GM13977 (cell line): ENCODE measurements around the gene CCDC88C.

Experiments used
- DNase-seq: peaks from one replicate; pipeline ENCODE4 v3.0.0; 2012; ENCODE audit warnings: low spot score
- in situ Hi-C: fragments of 300-500 bp; cut with MboI; formaldehyde crosslinking; loops from one replicate; pipeline ENCODE4 v1.12.0; 2022; ENCODE audit warnings: low sequenced_read_pairs, low pct_unique_long_range_greater_than_20kb, mixed read lengths, inconsistent platforms; ENCODE audit not compliant: unreplicated experiment
- TF ChIP-seq, protein P1 (sequence below): IDR thresholded peaks from 2 replicates; pipeline ENCODE4 v1.5.1; 2012; ENCODE audit warnings: mild to moderate bottlenecking, control low read depth; ENCODE audit not compliant: insufficient read depth; ENCODE audit errors: extremely low read depth, missing control alignments

The CCDC88C gene

DNA sequence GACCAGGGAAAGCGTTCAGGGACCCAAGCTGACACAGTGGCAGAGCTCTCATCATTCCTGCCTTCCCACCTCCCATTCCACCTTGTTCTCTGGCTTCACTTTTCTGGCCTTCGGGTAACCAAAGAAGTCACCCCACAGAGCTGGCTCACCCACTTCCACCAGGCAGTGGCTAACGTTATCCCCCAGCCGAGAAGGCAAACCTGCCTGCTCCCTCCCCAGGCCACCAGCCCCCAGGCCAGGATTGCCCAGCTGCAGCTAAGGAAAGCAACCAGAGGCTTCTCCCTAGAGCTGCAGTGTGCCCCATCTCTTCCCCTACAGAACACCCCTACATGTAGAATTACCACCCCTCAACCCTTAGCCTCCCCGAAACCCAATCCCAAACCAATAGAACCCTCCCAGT lies 22.2 kb downstream of the CCDC88C start:
- TF ChIP-seq, protein P1, sequence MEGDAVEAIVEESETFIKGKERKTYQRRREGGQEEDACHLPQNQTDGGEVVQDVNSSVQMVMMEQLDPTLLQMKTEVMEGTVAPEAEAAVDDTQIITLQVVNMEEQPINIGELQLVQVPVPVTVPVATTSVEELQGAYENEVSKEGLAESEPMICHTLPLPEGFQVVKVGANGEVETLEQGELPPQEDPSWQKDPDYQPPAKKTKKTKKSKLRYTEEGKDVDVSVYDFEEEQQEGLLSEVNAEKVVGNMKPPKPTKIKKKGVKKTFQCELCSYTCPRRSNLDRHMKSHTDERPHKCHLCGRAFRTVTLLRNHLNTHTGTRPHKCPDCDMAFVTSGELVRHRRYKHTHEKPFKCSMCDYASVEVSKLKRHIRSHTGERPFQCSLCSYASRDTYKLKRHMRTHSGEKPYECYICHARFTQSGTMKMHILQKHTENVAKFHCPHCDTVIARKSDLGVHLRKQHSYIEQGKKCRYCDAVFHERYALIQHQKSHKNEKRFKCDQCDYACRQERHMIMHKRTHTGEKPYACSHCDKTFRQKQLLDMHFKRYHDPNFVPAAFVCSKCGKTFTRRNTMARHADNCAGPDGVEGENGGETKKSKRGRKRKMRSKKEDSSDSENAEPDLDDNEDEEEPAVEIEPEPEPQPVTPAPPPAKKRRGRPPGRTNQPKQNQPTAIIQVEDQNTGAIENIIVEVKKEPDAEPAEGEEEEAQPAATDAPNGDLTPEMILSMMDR: no peak
- in situ Hi-C loops: no loop called here
- DNase-seq: no peak

DNA sequence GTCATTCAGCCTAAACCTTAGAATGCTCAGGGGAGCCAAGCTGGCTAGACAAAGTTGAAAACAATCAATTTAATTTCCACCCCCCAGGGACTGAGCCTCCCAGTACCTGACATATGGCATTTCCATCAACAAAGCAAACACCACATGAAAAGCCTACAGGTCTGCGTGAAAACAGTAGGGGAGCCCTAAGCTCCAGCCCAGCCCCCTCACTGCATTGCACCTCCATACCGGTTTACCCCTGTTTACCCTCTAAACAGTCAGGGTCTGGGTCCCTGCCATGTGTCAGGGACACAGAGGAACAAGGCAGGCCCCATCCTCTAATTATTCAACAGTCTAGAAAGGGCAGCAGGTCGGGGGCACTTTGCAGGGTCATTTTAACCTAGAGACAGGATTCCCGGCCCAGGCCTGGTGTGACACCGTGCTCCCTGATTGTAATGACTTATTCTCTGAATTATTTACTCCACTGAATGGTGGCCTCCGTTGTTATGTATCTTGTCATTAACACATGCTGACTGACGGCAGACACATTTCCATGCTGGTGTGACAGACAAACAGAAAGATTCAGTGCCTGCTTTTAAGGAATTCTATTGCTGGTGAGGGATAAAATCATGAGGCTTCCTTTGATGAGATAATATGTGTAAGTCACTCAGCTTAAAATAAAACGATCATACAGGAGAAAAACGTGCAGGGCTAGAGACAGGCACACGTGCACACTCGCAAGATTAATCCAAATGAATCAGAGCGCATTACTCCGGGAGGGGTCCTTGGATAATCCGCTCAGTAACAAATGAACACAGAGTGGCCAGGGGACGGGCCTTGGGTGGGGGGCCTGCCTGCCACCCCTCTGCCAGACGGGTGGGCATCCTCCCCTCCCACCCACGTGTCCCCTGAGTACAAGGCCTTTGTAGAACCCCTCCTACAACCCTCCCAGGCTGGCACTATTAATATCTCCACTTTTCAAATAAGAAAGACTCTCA lies 23.2 kb downstream of the CCDC88C start:
- TF ChIP-seq, protein P1: no peak
- DNase-seq: no peak
- in situ Hi-C loops: no loop called here

DNA sequence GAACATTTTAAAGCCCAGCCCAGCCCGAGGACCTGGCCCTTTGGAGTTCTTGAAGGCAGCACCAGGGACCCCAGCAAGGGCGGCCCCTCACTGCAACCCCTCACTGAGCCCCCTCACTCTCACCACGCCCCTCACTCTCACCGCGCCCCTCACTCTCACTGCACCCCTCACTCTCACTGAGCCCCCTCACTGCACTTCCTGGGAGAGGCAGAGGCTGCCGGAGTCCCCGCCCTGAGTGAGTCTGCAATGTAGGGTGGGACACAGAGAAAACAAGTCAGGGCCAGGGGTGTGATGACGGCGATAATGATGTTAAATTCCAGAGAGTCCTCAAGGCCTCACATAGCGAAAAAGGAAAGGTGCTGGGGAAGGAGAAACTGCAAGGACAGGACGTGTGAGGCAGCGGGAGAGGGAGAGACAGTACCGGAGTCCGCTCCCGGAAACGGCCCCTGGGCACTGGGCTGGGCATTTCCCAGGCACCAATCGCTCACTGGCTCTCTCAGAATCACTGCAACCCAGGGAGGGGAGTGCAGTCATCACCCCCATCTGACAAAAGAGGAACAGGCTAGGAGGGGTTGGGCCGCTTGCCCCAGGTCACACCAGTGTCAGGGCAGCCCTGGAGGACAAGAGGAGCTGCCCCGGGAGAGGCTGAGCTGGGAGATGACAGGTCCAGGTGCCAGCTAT lies 24.9 kb downstream of the CCDC88C start:
- in situ Hi-C loops: no loop called here
- TF ChIP-seq, protein P1: no peak
- DNase-seq: no peak

DNA sequence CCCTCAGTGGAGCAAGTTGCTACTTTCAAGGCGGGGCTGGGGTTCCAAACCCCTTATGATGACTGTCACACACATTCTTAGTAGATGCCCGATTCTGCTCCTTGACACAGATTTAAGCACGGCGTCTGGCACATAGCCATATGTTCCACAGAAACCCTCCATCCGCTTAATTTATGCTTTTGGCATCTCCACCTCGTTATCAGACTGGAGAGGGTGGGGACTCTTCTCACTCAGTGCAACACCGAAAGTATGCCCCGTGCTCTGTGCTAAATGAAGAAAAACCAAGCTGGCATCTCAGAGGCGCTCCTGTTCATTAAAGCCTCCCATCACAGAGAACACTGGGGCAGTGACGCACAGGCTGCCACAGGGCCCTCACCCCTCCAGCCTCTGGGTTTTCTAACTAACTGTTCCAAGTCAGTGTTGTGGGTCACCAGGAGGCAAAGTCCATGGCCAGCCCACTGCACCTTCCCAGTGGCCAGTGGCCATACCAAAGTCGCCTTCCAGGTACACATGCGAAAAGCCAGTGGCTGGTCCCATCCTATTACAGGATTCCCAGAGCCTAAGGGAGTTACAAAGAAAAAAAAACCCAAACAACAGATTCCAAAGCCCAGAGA lies 27.3 kb downstream of the CCDC88C start:
- in situ Hi-C loops: no loop called here
- DNase-seq: no peak
- TF ChIP-seq, protein P1: no peak

DNA sequence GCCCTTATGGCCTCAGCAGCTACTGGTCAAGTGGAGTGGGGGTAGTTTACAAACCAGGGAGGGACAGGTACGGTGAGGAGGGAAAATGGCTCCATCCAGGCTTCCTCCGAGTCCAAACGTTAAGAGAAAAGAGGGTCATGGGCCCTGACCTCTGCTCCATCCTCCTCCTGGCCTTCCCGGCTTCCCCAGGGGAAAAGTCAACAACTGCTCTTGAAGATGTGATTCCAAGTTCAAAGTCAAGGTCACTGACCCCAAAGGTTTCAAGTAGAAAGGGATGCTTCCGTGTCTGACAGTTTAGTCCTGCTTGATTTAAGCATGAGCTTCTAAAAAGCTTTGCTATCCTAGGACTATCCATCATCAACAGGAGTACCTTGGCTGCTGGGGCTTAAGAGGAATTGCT lies 28.5 kb downstream of the CCDC88C start:
- in situ Hi-C loops: no loop called here

DNA sequence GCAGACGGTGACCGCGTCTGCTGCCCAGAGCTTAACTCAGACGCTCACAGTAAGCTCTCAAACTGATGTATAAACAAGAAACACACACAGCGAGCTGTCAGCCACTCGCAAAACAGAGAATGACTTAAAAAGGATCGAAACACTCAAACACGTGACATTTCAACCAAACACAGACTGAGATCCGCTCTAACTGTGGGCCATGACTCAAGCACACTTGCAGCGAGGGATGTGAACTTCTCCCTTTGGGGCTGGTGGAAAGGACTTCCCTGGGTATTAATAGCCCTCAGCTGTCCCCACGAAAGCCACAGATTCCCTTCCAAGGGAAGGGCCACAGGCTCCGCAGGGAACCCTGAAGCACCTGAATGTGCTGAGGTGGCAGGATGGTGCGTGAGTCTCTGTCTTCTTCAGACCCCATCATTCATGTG lies 29.1 kb downstream of the CCDC88C start:
- DNase-seq: no peak
- TF ChIP-seq, protein P1: no peak
- in situ Hi-C loops: no loop called here

More for the DNA sequence above, 28.5 kb downstream of the CCDC88C start:
- DNase-seq: no peak
- TF ChIP-seq, protein P1: no peak
